Hindlimb muscle (tissue), 1 donor: ENCODE results near the gene NKX6-2. TPM values are rescaled to one million over a fixed set of nuclear protein-coding genes. Genes with fewer than 3 reads are reported as not detected.
"Not testable (repeated sequence)": the region's sequence is repeated elsewhere in the genome, so short reads cannot be mapped to it uniquely, and the experiment has no call there.

Experiments
- DNase-seq: peaks from one replicate; pipeline ENCODE4 v3.0.0-alpha.2; 2013
- polyA plus RNA-seq: library from polyadenylated mRNA; unstranded; fragments of 120-200 nt; gene quantifications from one replicate; pipeline ENCODE4 v1.2.1, GENCODE V29; 2013; ENCODE audit not compliant: insufficient read length

Gene NKX6-2
- polyA plus RNA-seq, 1 donor: 3.5 TPM

DNA sequence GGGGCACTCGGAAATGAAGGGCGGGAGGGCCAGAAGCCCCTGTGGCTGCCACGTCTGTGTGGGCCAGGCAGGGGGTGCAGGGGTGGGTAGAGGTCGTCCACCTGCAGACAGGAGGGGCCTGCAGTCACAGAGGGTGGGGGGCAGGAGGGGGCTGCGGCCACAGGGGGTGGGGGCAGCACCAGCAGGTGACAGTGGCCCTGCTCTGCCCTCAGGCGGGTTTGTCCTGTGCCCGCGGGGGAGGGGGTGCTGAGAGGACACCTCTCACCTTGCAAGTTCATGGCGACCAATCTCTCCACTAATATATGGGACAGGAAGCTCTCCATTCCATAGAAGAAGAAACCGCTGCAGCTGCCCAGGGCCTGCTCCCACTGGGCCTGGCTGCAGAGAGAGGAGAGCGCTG lies 26.6 kb upstream of the NKX6-2 start:
- no peak for DNase-seq

DNA sequence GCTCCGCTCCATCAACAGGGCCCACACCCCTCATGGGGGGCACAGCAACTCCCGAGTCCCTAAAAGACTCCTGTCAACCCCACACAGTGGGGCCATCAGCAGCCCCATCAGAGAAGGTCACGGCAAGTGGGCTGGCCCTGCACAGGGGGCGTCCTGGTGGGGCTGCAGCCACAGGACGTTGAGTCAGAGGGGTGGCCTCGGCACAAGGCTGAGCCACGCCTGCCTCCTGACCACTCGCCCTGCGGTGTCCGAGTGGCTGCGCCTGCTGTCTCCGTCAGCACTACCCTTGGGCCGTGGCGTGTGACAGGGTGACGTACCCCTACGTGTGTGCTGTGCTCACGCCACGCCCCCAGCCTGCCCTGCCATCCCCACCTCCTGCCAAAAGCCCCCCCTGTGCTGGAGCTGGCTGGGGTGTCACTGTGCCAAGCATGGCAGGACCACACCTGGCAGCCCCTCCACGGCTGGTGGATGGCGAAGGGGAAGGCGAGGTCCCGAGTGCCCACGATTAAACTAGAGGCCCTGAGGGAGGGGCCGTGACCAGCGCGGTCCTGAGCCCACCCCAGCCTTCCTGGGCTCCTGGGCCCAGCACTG lies 26.0 kb upstream of the NKX6-2 start:
- no peak for DNase-seq

DNA sequence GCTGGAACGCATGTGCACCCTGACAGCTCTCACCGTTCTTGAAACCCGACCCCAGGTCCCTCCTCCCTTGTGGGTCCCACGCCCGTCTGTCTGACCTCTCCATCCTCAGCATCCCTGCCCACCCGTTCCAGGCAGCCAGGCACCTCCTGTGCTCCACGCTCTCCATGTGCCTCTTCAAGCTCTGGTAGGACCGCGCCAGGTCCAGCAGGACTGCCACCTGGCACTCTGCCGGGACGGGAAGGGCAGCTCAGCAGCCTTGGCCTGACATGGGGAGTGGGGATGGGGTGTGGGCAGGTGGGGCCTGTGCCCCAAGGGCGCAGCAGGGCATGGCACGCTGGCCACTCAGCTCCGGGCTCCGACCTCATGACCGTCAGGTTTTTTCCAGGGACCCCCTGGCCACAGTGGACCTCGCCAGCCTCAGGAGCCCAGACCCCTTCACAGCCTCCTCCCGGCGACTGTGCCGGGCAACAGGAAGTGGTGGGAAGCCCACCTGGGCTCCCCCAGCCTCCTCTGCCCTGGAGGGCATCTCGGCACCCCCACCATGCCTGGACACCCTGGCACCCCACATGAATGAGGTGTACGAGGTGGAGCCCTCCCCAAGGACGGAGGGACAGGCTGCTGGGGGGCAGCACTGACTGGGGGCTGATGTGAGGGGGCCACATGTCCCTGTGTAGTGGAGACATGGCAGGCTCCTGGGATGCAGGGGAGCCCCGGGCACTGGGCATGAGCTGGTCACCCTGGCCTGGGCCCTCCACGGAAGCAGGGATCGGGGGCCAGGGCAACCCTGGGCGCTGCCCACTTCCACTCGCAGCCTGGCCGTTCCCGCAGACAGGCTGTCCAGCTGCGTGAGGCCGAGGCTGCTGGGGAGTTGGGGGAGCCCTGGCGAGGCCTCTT lies 25.1 kb upstream of the NKX6-2 start:
- no peak for DNase-seq

DNA sequence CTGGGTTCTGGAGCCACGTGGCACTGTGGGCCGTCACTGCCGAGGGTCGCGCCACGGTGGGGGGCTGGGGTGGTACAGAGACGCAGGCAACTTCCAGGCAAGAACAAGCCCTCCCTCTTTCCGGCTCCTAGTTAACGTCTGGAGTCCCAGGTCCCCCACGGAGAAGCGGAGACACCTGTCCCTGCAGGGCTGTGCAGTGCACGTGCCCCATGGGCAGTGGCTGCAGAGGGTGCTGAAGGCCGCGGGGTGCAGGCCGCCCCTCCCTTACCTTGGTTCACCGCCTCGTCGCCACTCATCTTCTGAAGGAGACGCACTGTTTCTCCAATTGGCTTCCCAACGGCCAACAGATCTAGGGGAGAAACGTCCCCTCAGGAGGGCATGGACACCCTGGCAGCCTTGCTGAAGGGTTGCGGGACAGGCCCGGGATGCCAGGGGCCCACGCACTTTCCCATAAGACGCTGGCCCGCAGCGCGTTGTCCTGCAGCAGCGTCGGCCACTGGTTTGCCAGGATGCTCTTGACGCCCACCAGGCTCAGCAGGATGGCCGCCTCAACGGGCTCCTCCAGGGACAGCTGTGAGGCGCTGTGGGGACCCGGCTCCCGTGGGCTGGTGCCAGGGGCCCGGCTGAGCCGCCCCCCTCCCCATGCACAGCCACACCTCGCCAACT lies 24.3 kb upstream of the NKX6-2 start:
- no peak for DNase-seq

DNA sequence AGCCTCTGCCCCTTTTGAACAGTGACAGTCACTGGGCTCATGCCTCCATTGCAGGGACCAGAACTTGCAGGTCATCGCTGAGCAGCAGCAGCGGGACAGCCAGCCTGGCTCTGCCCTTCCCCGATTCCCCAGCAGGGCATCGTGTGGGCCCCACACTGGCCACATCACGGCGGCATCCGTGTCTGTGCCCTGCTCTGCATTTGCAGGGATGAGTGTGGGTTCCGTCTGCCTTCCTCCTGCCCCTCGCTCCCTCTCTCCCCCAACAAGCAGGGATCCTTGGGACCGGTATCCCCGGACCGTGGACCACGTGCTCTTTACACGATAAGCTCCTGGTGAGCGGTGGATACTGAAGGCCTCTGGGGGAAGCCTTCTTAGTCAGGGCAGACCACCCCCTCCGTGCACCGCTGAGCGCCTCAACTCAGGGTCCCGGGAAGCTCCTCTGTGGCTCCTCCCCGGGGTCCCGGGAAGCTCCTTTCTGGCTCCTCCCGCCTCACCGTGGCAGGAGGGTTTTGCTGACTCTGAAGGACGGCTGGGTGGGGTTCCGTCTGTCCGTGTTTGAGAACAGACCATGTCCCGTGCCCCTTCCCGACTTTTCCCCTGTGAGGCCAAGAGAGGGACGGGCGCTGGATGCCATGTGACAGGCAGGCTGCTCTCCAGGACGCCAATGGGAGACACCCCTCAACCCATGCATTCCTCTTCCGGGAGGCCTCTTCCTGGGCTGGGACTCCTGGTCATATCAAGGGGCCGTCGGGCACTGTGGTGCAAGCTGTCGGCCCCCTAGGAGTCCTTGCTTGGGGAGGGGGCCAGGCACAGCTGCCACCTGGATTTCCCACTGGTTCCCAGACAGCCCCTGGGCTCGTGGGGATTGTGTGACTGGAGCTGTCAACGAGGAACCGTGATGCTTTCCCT lies 23.5 kb upstream of the NKX6-2 start:
- DNase-seq: no peak

DNA sequence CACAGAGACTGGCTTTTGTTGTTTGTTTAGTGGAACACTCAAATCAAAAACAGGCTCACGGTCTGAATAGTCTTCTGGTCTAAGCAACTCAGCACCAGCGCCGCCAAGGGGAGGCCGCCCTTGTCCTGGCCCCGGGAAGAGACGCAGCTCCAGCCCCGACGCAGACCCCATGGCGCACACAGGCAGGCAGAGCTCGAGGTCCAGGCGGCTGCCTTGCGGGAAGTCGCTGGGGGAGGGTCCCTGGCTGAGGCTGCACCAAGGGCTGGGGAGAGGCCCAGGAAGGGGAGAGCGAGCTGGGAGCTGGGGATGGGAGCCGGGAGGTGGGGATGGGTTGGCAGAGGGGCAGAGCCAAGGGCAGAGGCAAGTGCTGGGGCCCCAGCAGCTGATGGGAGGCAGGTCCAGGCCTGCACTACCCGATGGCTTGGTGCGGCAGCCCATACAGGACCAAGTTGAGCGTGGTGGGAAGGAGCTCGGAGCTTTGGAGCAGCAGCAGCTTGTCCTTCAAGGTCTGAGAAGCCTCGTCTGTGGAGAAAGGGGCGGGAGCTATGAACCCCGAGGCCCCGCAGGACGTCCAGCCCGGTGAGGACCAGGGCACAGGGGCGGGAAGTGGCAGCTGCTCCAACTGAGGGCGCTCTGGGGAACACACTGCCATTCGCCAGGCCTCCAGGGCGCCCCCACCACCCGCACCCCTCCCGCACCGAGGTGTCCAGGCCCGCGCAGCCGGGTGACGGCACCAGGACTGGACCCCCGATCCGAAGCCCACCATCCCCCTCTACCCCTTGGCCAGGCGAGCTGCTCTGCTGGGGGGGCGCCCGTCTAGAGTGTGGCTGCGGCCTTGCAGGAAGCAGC lies 22.7 kb upstream of the NKX6-2 start:
- DNase-seq: no peak

DNA sequence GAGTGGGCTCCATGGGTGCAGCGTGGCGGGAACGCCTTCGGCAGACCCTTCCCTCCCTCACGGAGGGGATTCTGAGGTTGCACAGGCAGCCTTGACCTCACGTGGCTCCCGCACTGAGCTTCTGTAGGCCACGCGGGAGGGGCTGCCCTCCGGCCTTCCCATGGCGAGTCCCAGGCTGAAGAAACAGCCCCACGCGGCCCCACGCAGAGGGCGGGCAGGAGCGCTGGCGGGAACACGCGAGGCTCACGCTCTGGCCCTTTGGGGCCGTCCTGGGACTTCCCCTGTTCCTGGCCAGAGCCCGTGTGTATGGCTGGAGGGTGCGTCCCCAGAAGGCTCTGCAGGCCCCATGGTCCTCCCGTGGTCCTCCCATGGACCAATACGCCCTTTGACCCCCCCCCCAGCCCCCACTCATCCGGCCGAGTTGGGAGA lies 21.7 kb upstream of the NKX6-2 start:
- DNase-seq: no peak

DNA sequence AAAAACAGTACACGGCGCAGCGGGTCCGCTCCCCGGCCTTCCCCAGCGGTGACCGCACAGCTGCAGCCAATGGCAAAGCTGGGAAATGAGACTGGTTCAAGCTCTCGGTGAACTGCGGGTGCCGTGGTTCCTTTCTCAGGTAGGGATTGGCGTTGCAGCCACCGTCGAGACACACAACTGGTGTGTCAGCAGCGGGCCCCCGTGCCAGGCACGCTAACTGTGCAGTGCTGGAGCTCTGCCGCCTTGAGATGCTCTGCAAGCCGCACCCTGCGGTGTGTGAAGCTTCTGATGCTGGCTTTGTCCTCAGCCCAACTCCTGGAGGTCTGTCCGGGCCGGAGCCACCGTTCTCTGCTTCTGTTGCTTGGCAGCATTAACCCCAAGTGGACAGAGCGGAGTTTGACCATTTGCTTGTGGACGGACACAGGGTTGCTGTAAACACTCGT lies 20.6 kb upstream of the NKX6-2 start:
- DNase-seq: no peak

DNA sequence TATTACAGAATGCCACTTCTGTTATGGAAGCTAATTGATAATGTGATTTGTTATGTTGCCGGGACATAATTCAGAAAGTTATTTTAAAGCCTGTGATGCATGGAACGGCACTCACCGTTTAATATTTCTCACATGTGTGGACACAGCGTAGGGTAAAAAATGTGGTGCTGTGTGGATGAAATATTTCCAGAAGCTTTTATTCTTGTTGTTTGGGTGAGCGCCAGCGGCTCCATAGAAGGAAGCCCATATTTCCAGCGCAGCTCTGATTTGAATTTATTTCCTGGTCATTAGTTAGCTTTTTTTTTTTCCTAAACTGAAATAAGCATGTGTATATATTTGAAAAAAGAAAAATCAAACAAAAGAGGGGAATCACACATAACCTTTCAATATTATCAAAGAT lies 20.2 kb upstream of the NKX6-2 start:
- no peak for DNase-seq

DNA sequence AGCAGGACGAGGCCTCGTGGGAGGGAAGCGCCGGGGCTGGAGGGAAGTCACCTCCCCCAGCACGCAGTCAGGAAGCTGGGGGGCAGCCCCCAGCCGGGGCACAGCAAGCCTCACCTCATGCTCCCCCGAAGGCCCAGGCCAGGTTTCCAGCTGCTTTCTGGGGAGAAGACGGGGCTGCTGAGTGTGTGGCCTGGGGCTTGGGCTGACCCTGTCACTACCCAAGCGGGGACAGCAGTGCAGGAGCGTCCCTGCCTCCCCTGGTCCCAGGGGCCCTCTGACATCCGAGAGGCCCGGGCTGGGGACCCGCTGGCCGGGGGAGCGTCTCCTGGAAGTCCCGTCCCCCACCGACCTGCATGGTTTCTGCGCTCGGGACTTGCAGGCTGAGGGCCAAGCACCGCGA lies 19.7 kb upstream of the NKX6-2 start:
- DNase-seq: no peak

DNA sequence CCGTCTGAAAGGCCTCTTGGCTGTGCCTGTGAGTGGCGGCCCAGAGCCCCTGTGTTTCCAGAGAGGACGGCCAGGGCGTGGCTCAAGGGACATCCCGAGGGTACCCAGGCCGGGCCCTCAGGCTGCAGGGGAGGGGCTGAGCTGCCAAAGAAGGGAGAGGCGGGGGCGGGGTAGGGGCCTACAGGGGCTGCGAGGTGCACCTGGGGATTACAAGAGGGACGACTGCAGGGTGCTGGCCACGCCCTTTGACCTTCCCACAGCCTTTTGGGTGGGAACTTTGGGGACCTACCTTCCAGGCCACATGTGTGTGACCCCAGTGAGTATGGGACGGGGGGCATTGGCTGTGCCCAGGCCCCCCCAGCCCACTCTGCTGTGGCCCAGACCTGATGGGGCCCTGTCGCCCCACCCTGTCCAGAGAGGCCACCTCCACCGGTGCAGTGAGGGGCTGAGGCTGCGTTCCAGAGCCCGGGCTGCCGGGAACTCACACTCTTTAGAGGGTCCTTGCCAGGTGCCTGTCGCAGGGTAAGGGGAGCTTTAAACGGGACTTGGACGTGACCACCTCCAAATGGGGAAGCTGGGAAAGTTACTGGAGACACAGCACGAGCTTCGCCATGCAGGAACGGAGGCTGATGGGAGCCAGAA lies 19.0 kb upstream of the NKX6-2 start:
- DNase-seq: no peak

DNA sequence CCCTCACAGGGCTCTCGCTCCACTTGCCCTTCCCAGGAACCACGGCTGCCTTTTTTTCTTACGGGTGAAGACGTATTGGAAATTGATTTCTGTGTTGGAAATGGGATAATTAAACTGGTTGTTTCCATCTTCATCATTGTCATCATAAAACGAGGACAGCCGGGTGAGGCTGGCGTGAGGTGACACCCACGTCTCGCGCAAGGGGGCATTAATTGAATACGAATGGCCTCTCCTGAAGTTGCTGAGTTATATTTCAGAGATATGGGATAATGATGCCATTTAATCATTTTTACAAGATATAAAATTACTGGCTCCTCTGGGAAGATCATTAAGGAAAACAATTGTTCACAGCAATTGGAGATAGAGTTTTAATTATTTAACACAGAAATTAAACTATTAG lies 18.3 kb upstream of the NKX6-2 start:
- DNase-seq: no peak

DNA sequence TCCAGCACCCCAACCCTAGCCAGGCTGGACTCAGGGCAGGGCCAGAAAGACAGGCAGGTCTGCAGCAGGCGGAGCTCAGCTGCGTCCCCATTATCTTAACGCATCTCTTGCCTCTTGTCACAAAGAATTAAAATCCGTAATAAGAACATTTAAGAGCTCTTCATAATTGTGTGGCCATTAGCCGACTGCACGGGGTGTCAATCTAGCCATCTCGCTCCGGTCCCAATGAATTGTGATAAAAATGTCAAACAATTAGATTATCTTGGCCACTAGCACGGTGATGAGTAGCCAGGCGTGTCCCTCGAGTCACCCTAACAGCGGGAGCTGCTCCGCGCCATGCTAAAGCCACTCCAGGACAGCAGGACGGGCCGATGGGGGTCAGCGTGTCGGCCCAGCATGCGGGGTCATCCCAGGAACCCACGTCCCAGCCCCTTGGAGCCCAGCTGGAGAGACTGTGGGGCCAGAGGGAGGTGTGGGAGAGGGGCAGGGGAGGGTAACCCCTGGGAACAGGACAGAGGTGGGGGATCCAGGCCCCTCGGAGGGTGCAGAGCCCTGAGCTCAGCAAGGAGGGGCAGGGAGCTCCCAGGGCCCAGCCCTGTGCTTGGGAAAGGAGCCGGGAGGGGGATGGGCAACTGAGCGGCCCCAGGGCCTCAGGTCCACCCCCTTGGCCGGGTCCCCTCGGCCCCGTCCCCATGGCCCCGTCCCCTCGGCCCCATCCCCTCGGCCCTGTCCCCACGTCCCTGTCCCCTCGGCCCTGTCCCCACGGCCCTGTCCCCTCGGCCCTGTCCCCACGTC lies 17.7 kb upstream of the NKX6-2 start:
- no peak for DNase-seq

DNA sequence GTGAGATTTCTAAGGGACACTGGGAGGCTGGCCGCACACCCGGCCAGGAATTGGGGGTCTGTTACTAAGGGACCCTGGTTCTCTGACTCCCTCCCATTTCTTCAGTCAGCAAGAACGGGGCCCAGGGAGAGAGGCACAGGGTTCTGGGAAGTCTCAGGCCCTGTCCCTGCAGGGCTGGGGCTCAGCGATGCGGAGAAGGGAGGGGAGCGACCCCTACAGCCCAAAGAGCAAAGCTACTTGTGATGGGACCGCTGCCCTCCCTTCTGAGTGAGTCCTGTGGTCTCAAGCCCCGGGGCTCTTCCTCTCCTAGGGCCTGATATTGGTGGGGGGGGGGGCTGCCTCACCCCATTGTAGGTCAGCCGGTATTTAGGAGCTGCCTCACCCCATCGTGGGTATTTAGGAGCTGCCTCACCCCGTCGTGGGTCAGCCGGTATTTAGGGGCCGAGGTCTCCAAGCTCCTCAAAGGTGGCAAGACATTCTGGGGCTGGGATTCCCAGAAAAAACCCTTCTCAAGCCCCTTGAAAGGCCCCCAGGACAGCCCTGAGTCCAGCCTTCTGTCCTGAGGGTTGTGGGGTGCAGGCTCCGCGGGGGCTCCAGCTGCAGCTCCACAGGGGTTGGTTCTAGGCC lies 16.9 kb upstream of the NKX6-2 start:
- DNase-seq: no peak

DNA sequence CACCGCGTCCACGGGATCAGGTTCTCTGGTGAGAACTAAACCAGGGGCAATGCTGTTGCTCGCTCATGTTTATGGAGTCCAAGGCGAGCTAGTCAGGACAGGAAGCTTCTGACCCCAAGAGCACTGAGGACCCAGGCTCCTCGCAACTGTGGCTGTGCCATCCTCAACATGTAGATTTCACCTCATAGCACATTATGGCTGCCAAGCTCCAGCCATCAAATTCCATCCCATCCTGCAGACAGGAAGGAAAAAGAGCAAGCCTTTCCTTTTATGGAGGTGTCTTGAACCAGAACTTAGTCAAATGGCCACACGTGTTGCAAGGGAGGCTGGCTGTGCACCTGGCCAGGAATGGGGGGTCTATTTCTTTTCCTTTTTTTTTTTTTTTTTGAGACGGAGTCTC lies 16.1 kb upstream of the NKX6-2 start:
- DNase-seq: no peak

DNA sequence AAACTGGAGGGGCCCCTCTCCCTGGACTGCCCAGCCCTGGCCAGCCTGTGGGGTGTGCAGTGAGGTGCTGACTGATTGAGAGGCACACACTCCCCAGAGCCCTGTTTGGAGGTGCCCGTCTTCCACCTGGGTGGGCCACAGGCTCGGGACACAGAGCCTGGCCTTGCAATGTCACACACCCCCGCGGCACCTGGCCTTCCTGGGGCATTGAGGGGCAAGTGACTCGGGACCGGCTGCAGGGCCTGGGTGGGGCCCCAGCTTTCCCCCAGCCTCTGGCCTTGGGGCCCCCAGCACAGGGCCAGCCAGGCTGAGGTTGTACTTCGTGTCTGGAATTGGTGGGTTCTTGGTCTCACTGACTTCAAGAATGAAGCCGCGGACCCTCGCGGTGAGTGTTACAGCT lies 13.9 kb upstream of the NKX6-2 start:
- DNase-seq: no peak

DNA sequence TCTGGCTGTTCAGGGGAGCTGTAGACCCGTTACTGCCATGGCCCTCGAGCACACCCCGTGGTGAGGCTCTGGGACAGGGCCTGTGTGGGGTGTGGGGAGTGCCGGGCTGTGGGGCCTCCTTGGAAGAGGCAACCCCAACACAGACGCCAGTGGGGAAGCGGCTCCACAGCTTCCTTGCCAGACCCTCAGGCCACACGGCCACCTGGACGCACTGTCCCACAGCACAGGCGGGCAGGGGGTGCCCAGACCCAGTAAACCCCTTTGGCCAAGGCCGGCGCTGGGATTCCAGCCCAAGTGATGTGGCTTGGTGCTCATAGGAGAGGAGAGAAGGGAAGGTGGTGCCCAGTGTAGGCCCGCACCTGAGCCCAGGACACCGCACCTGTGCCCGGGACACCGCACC lies 12.9 kb upstream of the NKX6-2 start:
- DNase-seq: no peak

DNA sequence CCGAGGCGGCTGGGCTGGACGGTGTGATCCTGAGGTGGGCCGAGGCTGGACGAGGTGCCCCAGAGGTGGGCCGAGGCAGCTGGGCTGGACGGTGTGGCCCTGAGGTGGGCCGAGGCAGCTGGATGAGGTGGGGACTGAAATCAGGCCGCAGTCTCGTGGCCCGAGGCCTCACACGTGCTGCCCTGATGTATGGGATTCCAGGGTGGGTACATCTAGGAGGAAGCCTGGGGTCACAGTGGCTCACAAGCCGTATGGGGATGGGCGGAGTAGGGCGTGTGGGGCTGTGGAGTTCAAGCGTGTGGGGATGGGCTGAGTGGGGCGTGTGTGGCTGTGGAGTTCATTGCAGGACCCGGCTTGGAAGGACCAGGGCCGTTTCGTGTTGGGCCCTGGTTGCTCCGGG lies 12.5 kb upstream of the NKX6-2 start:
- DNase-seq: no peak

DNA sequence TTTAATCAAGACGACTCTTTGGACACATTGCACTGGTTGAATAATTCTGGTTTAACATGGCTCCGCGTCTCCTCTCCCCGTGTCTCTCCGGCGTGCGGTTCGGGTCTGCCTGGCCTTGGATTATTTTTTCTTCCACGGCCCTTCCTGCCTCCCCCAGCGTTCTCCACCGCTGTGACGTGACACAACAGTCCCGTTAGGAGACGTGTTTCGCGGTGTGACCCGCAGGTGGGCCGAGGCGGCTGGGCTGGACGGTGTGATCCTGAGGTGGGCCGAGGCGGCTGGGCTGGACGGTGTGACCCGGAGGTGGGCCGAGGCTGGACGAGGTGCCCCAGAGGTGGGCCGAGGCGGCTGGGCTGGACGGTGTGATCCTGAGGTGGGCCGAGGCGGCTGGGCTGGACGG lies 12.0 kb upstream of the NKX6-2 start:
- not testable (repeated sequence) for DNase-seq

DNA sequence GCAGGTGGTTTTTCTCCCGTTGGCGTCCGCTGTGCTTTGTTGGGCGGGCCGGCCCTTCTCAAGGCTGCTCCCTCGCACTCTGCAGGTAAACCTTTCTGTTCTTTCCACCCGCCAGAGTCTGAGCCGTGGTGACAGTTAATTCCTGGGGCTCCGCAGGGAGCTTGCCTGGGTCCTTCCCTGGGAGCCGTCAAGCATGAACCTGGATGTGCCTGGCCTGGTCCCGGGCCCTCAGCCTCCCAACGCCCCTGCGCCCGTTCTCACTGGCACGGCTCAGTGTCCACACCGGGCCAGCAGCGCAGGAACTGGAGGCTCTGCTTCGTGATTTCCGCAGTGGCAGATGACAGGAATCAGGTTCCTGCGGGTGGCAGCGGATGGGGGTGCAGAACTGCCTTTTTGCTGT lies 10.9 kb upstream of the NKX6-2 start:
- DNase-seq: no peak
